NB4 (cell line): Measurements from ENCODE around the gene ARHGAP26.

Experiments used
- POLR2A ChIP-seq: IDR thresholded peaks from 2 replicates; pipeline ENCODE4 v1.6.1; 2011; ENCODE audit warnings: mild to moderate bottlenecking; ENCODE audit not compliant: insufficient read length; ENCODE audit errors: extremely low read depth
- TF ChIP-seq, protein P1 (sequence below): IDR thresholded peaks from one replicate; pipeline ENCODE4 v1.5.1; 2012; ENCODE audit warnings: low read depth, low read length
- TF ChIP-seq, protein P2 (sequence below): IDR thresholded peaks from 2 replicates; pipeline ENCODE4 v1.6.1; 2011; ENCODE audit warnings: low read depth, low read length

DNA sequence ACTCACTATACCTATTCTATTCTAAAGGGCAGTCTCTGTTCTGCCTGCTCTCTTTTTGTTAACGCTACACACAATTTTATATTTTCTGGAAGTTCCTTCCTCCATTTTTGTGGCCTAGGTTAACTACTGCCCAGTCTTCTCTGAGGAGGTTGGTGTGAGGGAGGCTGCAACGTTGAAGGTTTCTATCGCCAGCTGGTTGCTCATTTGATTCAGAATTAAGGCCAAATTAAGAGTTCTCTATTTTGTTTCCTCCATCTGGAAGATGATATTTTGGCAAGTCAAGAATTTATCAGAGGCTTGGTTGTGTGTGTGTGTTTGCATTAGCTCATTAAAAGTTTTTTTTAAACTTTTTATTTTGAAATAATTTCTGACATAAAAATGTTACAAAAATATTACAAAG lies 175.1 kb downstream of the ARHGAP26 start:
- TF ChIP-seq, protein P1, sequence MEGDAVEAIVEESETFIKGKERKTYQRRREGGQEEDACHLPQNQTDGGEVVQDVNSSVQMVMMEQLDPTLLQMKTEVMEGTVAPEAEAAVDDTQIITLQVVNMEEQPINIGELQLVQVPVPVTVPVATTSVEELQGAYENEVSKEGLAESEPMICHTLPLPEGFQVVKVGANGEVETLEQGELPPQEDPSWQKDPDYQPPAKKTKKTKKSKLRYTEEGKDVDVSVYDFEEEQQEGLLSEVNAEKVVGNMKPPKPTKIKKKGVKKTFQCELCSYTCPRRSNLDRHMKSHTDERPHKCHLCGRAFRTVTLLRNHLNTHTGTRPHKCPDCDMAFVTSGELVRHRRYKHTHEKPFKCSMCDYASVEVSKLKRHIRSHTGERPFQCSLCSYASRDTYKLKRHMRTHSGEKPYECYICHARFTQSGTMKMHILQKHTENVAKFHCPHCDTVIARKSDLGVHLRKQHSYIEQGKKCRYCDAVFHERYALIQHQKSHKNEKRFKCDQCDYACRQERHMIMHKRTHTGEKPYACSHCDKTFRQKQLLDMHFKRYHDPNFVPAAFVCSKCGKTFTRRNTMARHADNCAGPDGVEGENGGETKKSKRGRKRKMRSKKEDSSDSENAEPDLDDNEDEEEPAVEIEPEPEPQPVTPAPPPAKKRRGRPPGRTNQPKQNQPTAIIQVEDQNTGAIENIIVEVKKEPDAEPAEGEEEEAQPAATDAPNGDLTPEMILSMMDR: no peak
- TF ChIP-seq, protein P2, sequence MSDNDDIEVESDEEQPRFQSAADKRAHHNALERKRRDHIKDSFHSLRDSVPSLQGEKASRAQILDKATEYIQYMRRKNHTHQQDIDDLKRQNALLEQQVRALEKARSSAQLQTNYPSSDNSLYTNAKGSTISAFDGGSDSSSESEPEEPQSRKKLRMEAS: no peak
- no peak for TF ChIP-seq POLR2A
